ENCODE measurements around the gene LONP2. TPM values are rescaled to one million over a fixed set of nuclear protein-coding genes. Genes with fewer than 3 reads are reported as not detected.

LONP2 gene
- polyA plus RNA-seq, 3 donors, result 21.5 to 35.6 (median 26.0) TPM

DNA sequence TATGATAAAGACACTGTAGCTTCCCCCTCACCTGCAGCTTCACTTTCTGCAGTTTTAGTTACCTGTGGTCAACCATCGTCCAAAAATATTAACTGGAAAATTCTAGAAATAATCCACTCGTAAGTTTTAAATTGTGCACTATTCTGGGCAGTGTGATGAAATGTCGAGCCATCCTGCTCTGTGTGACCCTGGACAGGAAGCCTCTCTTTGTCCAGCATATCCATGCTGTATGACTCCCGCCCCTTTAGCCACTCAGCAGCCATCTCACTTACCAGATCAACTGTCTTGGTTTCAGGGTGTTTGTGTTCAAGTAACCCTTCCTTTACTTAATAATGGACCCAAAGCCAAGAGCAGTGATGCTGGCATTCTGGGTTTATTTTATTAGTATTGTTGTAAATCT lies 85.0 kb downstream of the LONP2 start:
- H3K4me3 Mint-ChIP-seq, result no peak overlapping the region
- H3K4me1 Mint-ChIP-seq, result peaks cover 15% of the 10 kb centered on the region
- H3K9ac ChIP-seq (ENCODE audit: insufficient read depth, low read length, poor library complexity, severe bottlenecking), result no peak overlapping the region
- no peak for TF ChIP-seq CTCF (IDR thresholded peaks at IDR 0.05)
- H3K27me3 ChIP-seq (ENCODE audit: control insufficient read depth in 2 of 2, insufficient read depth in 2 of 2, low read length in 2 of 2), result no peaks in the 10 kb centered on the region
- H3K9me3 ChIP-seq (replicated peaks in 1 of 2; ENCODE audit: control insufficient read depth in 1 of 2, insufficient read depth in 1 of 2, low read length in 2 of 2), result no peaks in the 10 kb centered on the region
- peaks cover 0 to 2% (median 0%) of the 10 kb centered on the region in 7 donors for H3K9me3 Mint-ChIP-seq
- H3K4me2 ChIP-seq (replicated peaks; ENCODE audit: extremely low read depth, low read length, poor library complexity, severe bottlenecking), result no peak overlapping the region
- DNase-seq, result no peak
- H3K27me3 Mint-ChIP-seq (ENCODE audit: low read depth in 3 of 3), result peaks cover 0 to 1% (median 0%) of the 10 kb centered on the region in 3 donors
- no peak overlapping the region for H3K4me3 ChIP-seq (replicated peaks in 1 of 3; ENCODE audit: low read depth in 2 of 3, low read length in 3 of 3)
- intact Hi-C loops (cut with micrococcal nuclease), result no loop called here
- H3K79me2 ChIP-seq (ENCODE audit: insufficient read depth, low read length), result no peaks in the 10 kb centered on the region
- H3K27ac Mint-ChIP-seq, result peak overlapping the region in 1 of 7 donors; percentile 25
- peaks cover 26 to 63% of the 10 kb centered on the region in 2 donors for H3K36me3 Mint-ChIP-seq
- no peak overlapping the region for H3K27ac ChIP-seq (ENCODE audit: low read depth in 1 of 2, low read length in 2 of 2)
- 100% methylated on average over 1 of the region's 4 CpGs for WGBS (ENCODE audit: insufficient coverage)
- peaks cover 9 to 37% of the 10 kb centered on the region in 2 donors for H3K36me3 ChIP-seq (replicated peaks in 1 of 2; ENCODE audit: control insufficient read depth in 1 of 2, insufficient read depth in 2 of 2, low read length in 2 of 2)
- peaks cover 13% of the 10 kb centered on the region for H4K20me1 ChIP-seq (ENCODE audit: insufficient read depth, low read length)
- H3K4me1 ChIP-seq (ENCODE audit: control insufficient read depth in 1 of 2, insufficient read depth in 2 of 2, low read length in 2 of 2), result peaks cover 9 to 11% of the 10 kb centered on the region in 2 donors
- no peak overlapping the region for H2AFZ ChIP-seq (ENCODE audit: insufficient read depth, low read depth, low read length, poor library complexity, severe bottlenecking)

DNA sequence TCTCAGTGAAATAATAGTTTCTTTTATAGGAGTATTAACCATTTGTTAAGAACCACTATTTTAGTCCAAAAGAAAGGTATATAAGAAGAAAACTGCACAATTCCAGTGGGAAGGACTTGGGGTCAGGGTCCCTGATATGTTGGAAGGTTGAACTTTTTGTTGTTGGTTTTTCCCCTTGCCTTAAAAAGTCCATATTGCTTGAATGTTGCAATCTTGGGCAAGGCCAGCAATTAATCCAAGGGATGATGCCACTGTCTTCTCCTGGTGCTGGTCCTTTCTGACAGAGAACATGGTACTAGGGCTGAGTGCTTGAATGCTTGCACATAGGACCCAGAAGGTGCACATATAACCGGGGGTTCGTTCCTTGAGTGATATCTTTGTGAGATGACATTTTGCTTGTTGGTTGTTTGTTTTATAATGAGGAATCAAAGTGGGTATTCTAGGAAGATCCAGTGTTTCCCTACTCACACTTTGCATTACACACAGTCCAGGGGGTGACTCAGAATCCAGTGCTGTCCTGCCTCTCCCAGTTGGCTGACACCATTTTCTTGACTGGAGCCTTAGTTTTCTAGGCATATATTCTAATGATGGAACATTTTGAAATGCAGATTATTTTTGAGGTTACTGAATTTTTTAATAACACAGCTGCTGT lies 86.2 kb downstream of the LONP2 start:
- Histone ChIP-seq H3K9ac (ENCODE audit: insufficient read depth, low read length, poor library complexity, severe bottlenecking) (no peak overlapping the region), H3K27ac (ENCODE audit: low read depth in 1 of 2, low read length in 2 of 2) (peak overlapping the region in 1 of 2 donors; percentile 29), H3K9me3 (replicated peaks in 1 of 2; ENCODE audit: control insufficient read depth in 1 of 2, insufficient read depth in 1 of 2, low read length in 2 of 2) (no peaks in the 10 kb centered on the region), H3K4me2 (replicated peaks; ENCODE audit: extremely low read depth, low read length, poor library complexity, severe bottlenecking) (no peak overlapping the region), H3K36me3 (replicated peaks in 1 of 2; ENCODE audit: control insufficient read depth in 1 of 2, insufficient read depth in 2 of 2, low read length in 2 of 2) (peaks cover 18 to 38% of the 10 kb centered on the region in 2 donors), H2AFZ (ENCODE audit: insufficient read depth, low read depth, low read length, poor library complexity, severe bottlenecking) (no peak overlapping the region), H3K4me1 (ENCODE audit: control insufficient read depth in 1 of 2, insufficient read depth in 2 of 2, low read length in 2 of 2) (peaks cover 9 to 11% of the 10 kb centered on the region in 2 donors), H4K20me1 (ENCODE audit: insufficient read depth, low read length) (peaks cover 13% of the 10 kb centered on the region), H3K4me3 (replicated peaks in 1 of 3; ENCODE audit: low read depth in 2 of 3, low read length in 3 of 3) (no peak overlapping the region), H3K79me2 (ENCODE audit: insufficient read depth, low read length) (no peaks in the 10 kb centered on the region), H3K27me3 (ENCODE audit: control insufficient read depth in 2 of 2, insufficient read depth in 2 of 2, low read length in 2 of 2) (no peaks in the 10 kb centered on the region)
- Mint-ChIP-seq H3K4me3 (no peak overlapping the region), H3K4me1 (peaks cover 15% of the 10 kb centered on the region), H3K27ac (peak overlapping the region in 6 of 7 donors; percentile 5 to 60 (median 24)), H3K9me3 (peaks cover 0 to under 1% (median 0%) of the 10 kb centered on the region in 7 donors), H3K36me3 (peaks cover 26 to 63% of the 10 kb centered on the region in 2 donors), H3K27me3 (ENCODE audit: low read depth in 3 of 3) (peaks cover 0 to 1% (median 0%) of the 10 kb centered on the region in 3 donors)
- no peak for TF ChIP-seq CTCF (IDR thresholded peaks at IDR 0.05)
- DNase-seq, result no peak
- intact Hi-C loops (cut with micrococcal nuclease), result no loop called here
- 100% methylated on average over 2 of the region's 2 CpGs for WGBS (ENCODE audit: insufficient coverage)
